ENCODE measurements around the gene TMTC4.

GRCh38 chr13:100707818-100708740 lies 33.5 kb upstream of the TMTC4 start:
- TF ChIP-seq, protein P1, sequence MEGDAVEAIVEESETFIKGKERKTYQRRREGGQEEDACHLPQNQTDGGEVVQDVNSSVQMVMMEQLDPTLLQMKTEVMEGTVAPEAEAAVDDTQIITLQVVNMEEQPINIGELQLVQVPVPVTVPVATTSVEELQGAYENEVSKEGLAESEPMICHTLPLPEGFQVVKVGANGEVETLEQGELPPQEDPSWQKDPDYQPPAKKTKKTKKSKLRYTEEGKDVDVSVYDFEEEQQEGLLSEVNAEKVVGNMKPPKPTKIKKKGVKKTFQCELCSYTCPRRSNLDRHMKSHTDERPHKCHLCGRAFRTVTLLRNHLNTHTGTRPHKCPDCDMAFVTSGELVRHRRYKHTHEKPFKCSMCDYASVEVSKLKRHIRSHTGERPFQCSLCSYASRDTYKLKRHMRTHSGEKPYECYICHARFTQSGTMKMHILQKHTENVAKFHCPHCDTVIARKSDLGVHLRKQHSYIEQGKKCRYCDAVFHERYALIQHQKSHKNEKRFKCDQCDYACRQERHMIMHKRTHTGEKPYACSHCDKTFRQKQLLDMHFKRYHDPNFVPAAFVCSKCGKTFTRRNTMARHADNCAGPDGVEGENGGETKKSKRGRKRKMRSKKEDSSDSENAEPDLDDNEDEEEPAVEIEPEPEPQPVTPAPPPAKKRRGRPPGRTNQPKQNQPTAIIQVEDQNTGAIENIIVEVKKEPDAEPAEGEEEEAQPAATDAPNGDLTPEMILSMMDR (IDR thresholded peaks at IDR 0.05) = no peak
- no peak for TF ChIP-seq POLR2A (IDR thresholded peaks at IDR 0.05)
